B cell (primary cell): Measurements from ENCODE around the gene LENG9.

Source experiments
- CTCF ChIP-seq: fragments of 200-600 bp; IDR thresholded peaks from one replicate; pipeline ENCODE4 v1.8.0; 2022; ENCODE audit warnings: antibody characterized with exemption, mild to moderate bottlenecking
- EZH2 ChIP-seq: IDR thresholded peaks from 2 replicates; pipeline ENCODE4 v1.6.1; 2012; ENCODE audit warnings: borderline replicate concordance, low read depth, mild to moderate bottlenecking, moderate library complexity, low read length; ENCODE audit not compliant: insufficient read depth, poor library complexity, severe bottlenecking

GRCh38 chr19:54429176-54429495 lies 34.4 kb downstream of the LENG9 start:
- TF ChIP-seq CTCF (no peak), EZH2 (no peak)
